B cell (primary cell): ENCODE data around the gene RNF112. TPM values are rescaled to one million over a fixed set of nuclear protein-coding genes. Genes with fewer than 3 reads are reported as not detected.

Source experiments
- ATAC-seq: fragments of 200-7000 bp; cut with Tn5 transposase; one replicate; pipeline ENCODE4 v1.10.0; 2021; ENCODE audit warnings: low read depth, mild to moderate bottlenecking, moderate number of reproducible peaks, moderate library complexity
- CTCF ChIA-PET: fragments of 350-600 bp; sonication (Branson Sonifier 250); formaldehyde crosslinking; loops from one replicate; lab custom pipeline; 2021; ENCODE audit warnings: antibody characterized with exemption, inconsistent platforms; lab: Charles Lee
- POLR2A ChIA-PET: fragments of 350-600 bp; sonication (Branson Sonifier 250); formaldehyde crosslinking; loops from one replicate; lab custom pipeline; 2021; ENCODE audit warnings: antibody characterized with exemption; lab: Charles Lee
- DNase-seq: peaks from one replicate; pipeline ENCODE4 v3.0.0; 2013
- H2AFZ ChIP-seq: 2 replicates; pipeline ENCODE4 v1.6.1; 2012; ENCODE audit warnings: mild to moderate bottlenecking, low read depth, low read length; ENCODE audit not compliant: insufficient read depth, poor library complexity, severe bottlenecking
- H3K27ac ChIP-seq, 2 donors: 1 replicate in 1 of 2; 2 replicates in 1 of 2; pipeline ENCODE4 v1.5.1; 2012 to 2013; ENCODE audit warnings: low read length in 2 of 2, mild to moderate bottlenecking in 2 of 2, moderate library complexity in 1 of 2
- H3K27me3 ChIP-seq, 4 experiments: fragments of 200-600 bp in 1 of 4; sonication (generic) in 1 of 4; replicated peaks in 1 of 4; 1 replicate in 2 of 4; 2 replicates in 2 of 4; pipeline versions ENCODE4 v1.6.1 to v1.7.0; 2013 to 2016; ENCODE audit warnings: low read length in 3 of 4, mild to moderate bottlenecking in 2 of 4, mixed read lengths in 1 of 4, moderate library complexity in 1 of 4; ENCODE audit not compliant: insufficient read depth in 4 of 4, control insufficient read depth in 3 of 4; ENCODE audit errors: control extremely low read depth in 1 of 4
- H3K36me3 ChIP-seq, 2 experiments: replicated peaks in 1 of 2; 1 replicate in 1 of 2; 2 replicates in 1 of 2; pipeline versions ENCODE4 v1.6.1 to v1.7.1; 2013; ENCODE audit warnings: low read length in 1 of 2; ENCODE audit not compliant: insufficient read depth in 2 of 2, control insufficient read depth in 1 of 2; ENCODE audit errors: control extremely low read depth in 1 of 2, extremely low read depth in 1 of 2
- H3K4me1 ChIP-seq, 2 donors: fragments of 200-600 bp in 1 of 2; sonication (generic) in 1 of 2; 1 replicate in 1 of 2; 2 replicates in 1 of 2; pipeline versions ENCODE4 v1.5.1 to v1.6.1; 2013 to 2017; ENCODE audit warnings: low read length in 2 of 2; ENCODE audit not compliant: control insufficient read depth in 2 of 2, insufficient read depth in 2 of 2
- H3K4me2 ChIP-seq: replicated peaks from 2 replicates; pipeline ENCODE3; 2012; ENCODE audit warnings: mild to moderate bottlenecking, low read depth, low read length; ENCODE audit not compliant: poor library complexity, severe bottlenecking
- H3K4me3 ChIP-seq, 5 experiments: fragments of 200-600 bp in 1 of 5; sonication (generic) in 1 of 5; 1 replicate in 3 of 5; 2 replicates in 2 of 5; pipeline versions ENCODE4 v1.5.1 to v1.7.0; 2011 to 2016; ENCODE audit warnings: low read length in 4 of 5, mild to moderate bottlenecking in 4 of 5, low read depth in 2 of 5, control low read depth in 1 of 5, moderate library complexity in 1 of 5; ENCODE audit not compliant: insufficient read depth in 1 of 5; ENCODE audit errors: control extremely low read depth in 1 of 5, extremely low read depth in 1 of 5
- H3K79me2 ChIP-seq: fragments of 200-600 bp; sonication (generic); one replicate; pipeline ENCODE4 v1.6.0; 2016; ENCODE audit warnings: low read length; ENCODE audit not compliant: control insufficient read depth, insufficient read depth
- H3K9ac ChIP-seq: fragments of 200-600 bp; sonication (generic); 2 replicates; pipeline ENCODE4 v1.6.1; 2017; ENCODE audit warnings: mild to moderate bottlenecking, low read length, moderate library complexity
- H3K9me3 ChIP-seq, 3 donors: one replicate each; pipeline versions ENCODE4 v1.6.1 to v1.7.1; 2013; ENCODE audit warnings: low read length in 2 of 3; ENCODE audit not compliant: control insufficient read depth in 2 of 3, insufficient read depth in 1 of 3; ENCODE audit errors: control extremely low read depth in 1 of 3
- H4K20me1 ChIP-seq: 2 replicates; pipeline ENCODE4 v1.6.0; 2012; ENCODE audit warnings: mild to moderate bottlenecking, low read length; ENCODE audit not compliant: insufficient read depth, control insufficient read depth, poor library complexity, severe bottlenecking
- H3K27ac Mint-ChIP-seq: one replicate; pipeline ENCODE4 v1.8.0; 2021; ENCODE audit warnings: mixed read lengths
- H3K27me3 Mint-ChIP-seq: one replicate; pipeline ENCODE4 v1.8.0; 2021; ENCODE audit warnings: mixed read lengths
- H3K4me1 Mint-ChIP-seq: one replicate; pipeline ENCODE4 v1.8.0; 2021; ENCODE audit warnings: mixed read lengths
- H3K4me3 Mint-ChIP-seq: one replicate; pipeline ENCODE4 v1.8.0; 2021; ENCODE audit warnings: mixed read lengths
- H3K9me3 Mint-ChIP-seq: one replicate; pipeline ENCODE4 v1.8.0; 2022; ENCODE audit warnings: mixed read lengths; ENCODE audit not compliant: insufficient read depth
- CTCF ChIP-seq: fragments of 200-600 bp; IDR thresholded peaks from one replicate; pipeline ENCODE4 v1.8.0; 2022; ENCODE audit warnings: antibody characterized with exemption, mild to moderate bottlenecking
- EZH2 ChIP-seq: IDR thresholded peaks from 2 replicates; pipeline ENCODE4 v1.6.1; 2012; ENCODE audit warnings: borderline replicate concordance, low read depth, mild to moderate bottlenecking, moderate library complexity, low read length; ENCODE audit not compliant: insufficient read depth, poor library complexity, severe bottlenecking
- WGBS: methylation state at CpG from one replicate; pipeline ENCODE4 v1.1.5; 2013; ENCODE audit warnings: missing lambda C conversion rate; ENCODE audit not compliant: insufficient coverage; 5-methylcytosine and 5-hydroxymethylcytosine counted together
- intact Hi-C: fragments of 100-400 bp; cut with micrococcal nuclease; formaldehyde crosslinking; loops from one replicate; pipeline ENCODE4 v1.10.0; 2022
- polyA plus RNA-seq: library from polyadenylated mRNA; depleted of rRNA; stranded (reverse); fragments of >200 nt; gene quantifications from 2 replicates; pipeline ENCODE4 v1.2.3, GENCODE V29; 2012
- total RNA-seq, 2 donors: library from RNA; stranded (reverse); fragments of 120-200 nt in 1 of 2; gene quantifications; 1 replicate in 1 of 2; 2 replicates in 1 of 2; pipeline versions ENCODE4 v1.2.3 to v1.2.4, GENCODE V29; 2013 to 2022

RNF112 gene
- total and polyA plus RNA-seq, 2 donors (not counting 1 experiment from before 2014, with no cell fraction given): 0.30 to 0.62 TPM

GRCh38 chr17:19421926-19422325 is 10.9 kb downstream of the RNF112 start:
- Mint-ChIP-seq H3K27ac (no peak overlapping the region), H3K9me3 (no peaks in the 10 kb centered on the region), H3K27me3 (peaks cover 23% of the 10 kb centered on the region), H3K4me1 (peaks cover 5% of the 10 kb centered on the region), H3K4me3 (no peak overlapping the region)
- H3K9me3 ChIP-seq: no peaks in the 10 kb centered on the region
- H3K27ac ChIP-seq: no peak overlapping the region
- POLR2A ChIA-PET: interaction anchor here (0.7 kb wide), 1 partner anchor 1146 kb away, joined by 4 read pairs; no protein-coding TSS in a partner anchor
- CTCF ChIA-PET: no interaction called here
- DNase-seq (no peak), ATAC-seq (no peak)
- no peaks in the 10 kb centered on the region for H3K79me2 ChIP-seq
- no peak overlapping the region for H2AFZ ChIP-seq
- no peaks in the 10 kb centered on the region for H4K20me1 ChIP-seq
- H3K9ac ChIP-seq: no peak overlapping the region
- H3K4me2 ChIP-seq: no peak overlapping the region
- no peaks in the 10 kb centered on the region for H3K4me1 ChIP-seq
- peaks cover 0 to 3% (median 0%) of the 10 kb centered on the region in 4 experiments for H3K27me3 ChIP-seq
- WGBS: no CpG with 5 or more reads among the region's 6 CpGs
- intact Hi-C loops: no loop called here
- TF ChIP-seq CTCF: no peak
- no peak for TF ChIP-seq EZH2
- no peak overlapping the region for H3K4me3 ChIP-seq
- no peaks in the 10 kb centered on the region for H3K36me3 ChIP-seq

GRCh38 chr17:19424934-19425868 is 14.2 kb downstream of the RNF112 start:
- H3K79me2 ChIP-seq: no peaks in the 10 kb centered on the region
- ChIA-PET CTCF (interaction anchor here (1.0 kb wide), 2 partner anchors 9 to 22 kb away, joined by 3 read pairs; no protein-coding TSS in a partner anchor), POLR2A (no interaction called here)
- peaks cover 23% of the 10 kb centered on the region for H3K27me3 Mint-ChIP-seq
- H3K4me3 ChIP-seq: no peak overlapping the region
- no peak overlapping the region for H3K9ac ChIP-seq
- intact Hi-C loops: no loop called here
- H3K4me1 Mint-ChIP-seq: no peaks in the 10 kb centered on the region
- H4K20me1 ChIP-seq: no peaks in the 10 kb centered on the region
- 100% methylated on average over 3 of the region's 8 CpGs for WGBS
- H3K4me3 Mint-ChIP-seq: no peak overlapping the region
- H3K9me3 Mint-ChIP-seq: no peaks in the 10 kb centered on the region
- TF ChIP-seq EZH2 (no peak), CTCF (no peak)
- no peak overlapping the region for H2AFZ ChIP-seq
- ATAC-seq (no peak), DNase-seq (no peak)
- no peak overlapping the region for H3K27ac Mint-ChIP-seq
- peaks cover 0 to 3% (median 0%) of the 10 kb centered on the region in 4 experiments for H3K27me3 ChIP-seq
- H3K9me3 ChIP-seq: no peaks in the 10 kb centered on the region
- H3K36me3 ChIP-seq: no peaks in the 10 kb centered on the region
- H3K27ac ChIP-seq: no peak overlapping the region
- no peaks in the 10 kb centered on the region for H3K4me1 ChIP-seq
- H3K4me2 ChIP-seq: no peak overlapping the region
